ENCODE measurements around the gene VPS26C.

Gene VPS26C

GRCh38 chr21:37245151-37245550 lies 22.0 kb downstream of the VPS26C start:
- no peak for TF ChIP-seq FOXP2 (optimal IDR thresholded peaks at IDR 0.05; ENCODE audit: borderline replicate concordance, extremely low read depth, extremely low read length, insufficient read depth)
- TF ChIP-seq TAF1 (IDR thresholded peaks at IDR 0.05; ENCODE audit: borderline replicate concordance, insufficient read depth, low read length) = no peak
- TF ChIP-seq POLR2AphosphoS5 (IDR thresholded peaks at IDR 0.05; ENCODE audit: low read depth, low read length) = no peak
- no peak for TF ChIP-seq SIN3A (IDR thresholded peaks at IDR 0.05; ENCODE audit: borderline replicate concordance, insufficient read depth, low read length)
- TF ChIP-seq REST (IDR thresholded peaks at IDR 0.05; ENCODE audit: insufficient read depth in 1 of 2, low read depth in 2 of 2, low read length in 2 of 2) = no peak

DNA sequence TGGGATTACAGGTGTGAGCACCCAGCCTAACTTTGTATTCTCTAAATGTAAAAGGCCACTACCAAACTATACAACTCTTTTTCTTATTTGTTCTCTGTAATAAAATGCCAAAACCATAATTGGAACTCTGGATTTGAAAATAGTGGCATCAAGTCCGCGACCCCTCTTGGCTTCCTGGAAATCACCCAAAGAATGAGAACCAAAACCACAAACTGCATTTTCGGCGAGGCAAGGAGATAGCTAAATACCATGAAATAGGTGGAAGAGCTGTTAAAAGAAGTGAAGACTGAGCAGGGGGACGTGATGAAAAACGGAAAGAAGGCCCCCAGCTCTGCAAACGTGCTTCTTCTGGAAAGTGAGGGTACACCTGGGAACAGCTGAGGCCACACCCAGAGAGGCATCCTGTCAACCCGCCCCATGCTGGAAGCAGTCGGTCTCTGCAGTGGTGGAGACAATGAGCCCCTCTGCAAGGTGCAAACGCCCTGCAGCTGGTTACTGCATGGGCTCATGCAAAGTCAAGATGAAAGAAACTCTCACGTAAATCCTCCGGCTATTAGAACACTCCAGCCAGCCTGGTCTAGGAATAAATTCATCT lies 22.5 kb downstream of the VPS26C start:
- TF ChIP-seq SIN3A (IDR thresholded peaks at IDR 0.05; ENCODE audit: borderline replicate concordance, insufficient read depth, low read length) (no peak), POLR2AphosphoS5 (IDR thresholded peaks at IDR 0.05; ENCODE audit: low read depth, low read length) (no peak), TAF1 (IDR thresholded peaks at IDR 0.05; ENCODE audit: borderline replicate concordance, insufficient read depth, low read length) (no peak), FOXP2 (optimal IDR thresholded peaks at IDR 0.05; ENCODE audit: borderline replicate concordance, extremely low read depth, extremely low read length, insufficient read depth) (no peak), REST (IDR thresholded peaks at IDR 0.05; ENCODE audit: insufficient read depth in 1 of 2, low read depth in 2 of 2, low read length in 2 of 2) (no peak)

DNA sequence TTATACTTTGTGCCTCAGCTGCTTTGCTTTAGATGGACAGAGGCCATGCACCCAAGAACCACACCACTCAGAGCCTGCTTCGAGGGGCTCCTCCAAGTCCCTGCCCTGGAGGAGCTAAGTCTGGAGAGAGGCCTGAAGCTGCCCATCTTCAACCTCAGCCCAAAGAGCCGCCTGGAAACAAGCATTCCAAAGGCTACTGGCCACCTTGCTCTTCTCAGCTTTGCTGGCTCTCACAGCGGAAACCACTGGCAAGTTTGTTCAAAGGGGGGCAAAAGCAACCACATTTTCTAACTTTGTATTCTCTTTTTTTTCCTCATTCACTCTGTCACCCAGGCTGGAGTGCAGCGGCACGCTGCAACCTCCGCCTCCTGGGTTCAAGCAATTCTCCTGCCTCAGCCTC lies 23.2 kb downstream of the VPS26C start:
- TF ChIP-seq REST (IDR thresholded peaks at IDR 0.05; ENCODE audit: insufficient read depth in 1 of 2, low read depth in 2 of 2, low read length in 2 of 2) (no peak), TAF1 (IDR thresholded peaks at IDR 0.05; ENCODE audit: borderline replicate concordance, insufficient read depth, low read length) (no peak), FOXP2 (optimal IDR thresholded peaks at IDR 0.05; ENCODE audit: borderline replicate concordance, extremely low read depth, extremely low read length, insufficient read depth) (no peak), SIN3A (IDR thresholded peaks at IDR 0.05; ENCODE audit: borderline replicate concordance, insufficient read depth, low read length) (no peak), POLR2AphosphoS5 (IDR thresholded peaks at IDR 0.05; ENCODE audit: low read depth, low read length) (no peak)

DNA sequence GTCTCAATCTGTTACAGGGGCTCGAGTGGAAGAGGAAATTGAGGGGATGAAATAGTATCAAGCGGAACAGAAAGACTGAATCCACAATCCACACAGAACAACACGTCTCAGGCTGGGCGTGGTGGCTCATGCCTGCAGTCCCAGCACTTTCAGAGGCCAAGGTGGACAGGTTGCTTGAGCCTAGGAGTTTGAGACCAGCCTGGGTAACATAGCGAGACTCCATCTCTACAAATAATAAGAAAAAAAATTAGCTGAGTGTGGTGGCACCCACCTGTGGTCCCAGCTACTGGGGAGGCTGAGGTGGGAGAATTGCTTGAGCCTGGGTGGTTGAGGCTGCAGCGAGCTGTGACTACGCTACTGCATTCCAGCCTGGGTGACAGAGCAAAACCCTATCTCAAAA lies 25.7 kb downstream of the VPS26C start:
- TF ChIP-seq SIN3A (IDR thresholded peaks at IDR 0.05; ENCODE audit: borderline replicate concordance, insufficient read depth, low read length) = no peak

DNA sequence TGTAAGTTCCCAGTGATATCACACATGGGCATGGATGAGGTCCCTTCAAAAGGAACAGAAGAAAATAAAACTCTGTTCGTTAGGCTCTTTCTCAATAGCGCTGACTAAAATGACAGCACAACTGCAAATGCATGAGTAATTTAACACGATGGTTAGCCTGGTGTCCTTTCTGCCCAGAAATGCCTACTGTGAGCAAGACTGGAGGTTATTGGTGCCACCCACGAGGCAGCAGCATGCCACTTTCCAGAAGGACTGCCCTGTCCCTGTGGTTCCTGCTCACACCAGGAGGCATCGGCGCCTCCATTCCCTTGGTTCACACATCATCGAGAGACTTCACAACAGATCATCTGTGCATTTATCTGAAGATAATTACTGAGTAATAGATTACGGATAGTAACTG lies 26.2 kb downstream of the VPS26C start:
- TF ChIP-seq FOXP2 (optimal IDR thresholded peaks at IDR 0.05; ENCODE audit: borderline replicate concordance, extremely low read depth, extremely low read length, insufficient read depth) = no peak
- no peak for TF ChIP-seq POLR2AphosphoS5 (IDR thresholded peaks at IDR 0.05; ENCODE audit: low read depth, low read length)
- TF ChIP-seq SIN3A (IDR thresholded peaks at IDR 0.05; ENCODE audit: borderline replicate concordance, insufficient read depth, low read length) = no peak
- no peak for TF ChIP-seq REST (IDR thresholded peaks at IDR 0.05; ENCODE audit: insufficient read depth in 1 of 2, low read depth in 2 of 2, low read length in 2 of 2)
- TF ChIP-seq TAF1 (IDR thresholded peaks at IDR 0.05; ENCODE audit: borderline replicate concordance, insufficient read depth, low read length) = no peak

Measured in PFSK-1 (cell line).